RWPE1 (cell line): ENCODE results near the gene PLEKHD1.

Experiments used
- CTCF ChIA-PET: fragments of 350-600 bp; sonication (Branson Sonifier 250); formaldehyde crosslinking; extraction: SDS; loops from one replicate; lab custom pipeline; 2021; lab: Yijun Ruan, JAX
- POLR2A ChIA-PET: fragments of 400-600 bp; formaldehyde crosslinking; extraction: SDS; loops from one replicate; lab custom pipeline; 2020; ENCODE audit warnings: antibody characterized with exemption; ENCODE audit not compliant: low non-redundant PET; lab: Yijun Ruan, JAX
- DNase-seq: peaks from one replicate; pipeline ENCODE4 v3.0.0; 2012; ENCODE audit warnings: low spot score
- H3K27ac ChIP-seq: fragments of 450-650 bp; 2 replicates; pipeline ENCODE4 v1.5.1; 2017
- CTCF ChIP-seq: fragments of 450-650 bp; conservative IDR thresholded peaks from 2 replicates; pipeline ENCODE4 v1.5.1; 2017; ENCODE audit warnings: low read depth, mild to moderate bottlenecking

PLEKHD1 gene

GRCh38 chr14:69536971-69537370 is 52.4 kb downstream of the PLEKHD1 start:
- ChIA-PET CTCF (interaction anchor here (1.0 to 2.6 kb wide), 2 partner anchors 38 to 207 kb away, joined by 3 to 26 read pairs; partner anchors contain the start of gene CCDC177), POLR2A (no interaction called here)
- no peak overlapping the region for H3K27ac ChIP-seq
- no peak for DNase-seq
- no peak for TF ChIP-seq CTCF

DNA sequence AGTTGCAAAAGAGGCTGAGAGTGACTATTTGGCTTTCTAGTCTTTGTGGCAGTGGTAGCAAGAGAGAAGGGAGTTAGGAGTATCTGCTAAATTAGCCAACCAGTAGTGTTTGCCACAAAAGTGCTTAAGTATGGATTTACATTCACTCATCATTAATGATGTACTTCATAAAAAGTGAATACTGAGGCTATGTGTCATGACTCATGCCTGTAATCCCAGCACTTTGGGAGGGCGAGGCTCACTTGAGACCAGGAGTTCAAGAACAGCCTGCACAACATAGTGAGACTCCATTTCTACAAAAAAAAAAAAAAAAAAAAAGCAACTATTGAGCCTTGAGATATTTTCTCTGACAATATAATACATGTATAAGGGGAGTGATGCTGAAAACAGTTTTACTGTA is 53.4 kb downstream of the PLEKHD1 start:
- TF ChIP-seq CTCF, result no peak
- POLR2A ChIA-PET, result no interaction called here
- no peak overlapping the region for H3K27ac ChIP-seq
- no peak for DNase-seq
- CTCF ChIA-PET, result interaction anchor here (1.0 kb wide), 1 partner anchor 207 kb away, joined by 3 read pairs; no protein-coding TSS in a partner anchor

- CTCF ChIA-PET, result no interaction called here
- TF ChIP-seq CTCF, result no peak
- POLR2A ChIA-PET, result no interaction called here
- no peak for DNase-seq
- no peak overlapping the region for H3K27ac ChIP-seq
Observed at GRCh38 chr14:69538766-69539165, 54.2 kb downstream of the PLEKHD1 start.

- POLR2A ChIA-PET, result interaction anchor here (0.6 kb wide), 1 partner anchor 57 kb away, joined by 6 read pairs; no protein-coding TSS in a partner anchor
- DNase-seq, result no peak
- H3K27ac ChIP-seq, result no peak overlapping the region; the same call in 1 of the 2 replicates
- no peak for TF ChIP-seq CTCF
- CTCF ChIA-PET, result interaction anchor here (0.8 kb wide), 1 partner anchor 46 kb away, joined by 3 read pairs; no protein-coding TSS in a partner anchor
Observed at GRCh38 chr14:69539631-69540410, 55.3 kb downstream of the PLEKHD1 start.

DNA sequence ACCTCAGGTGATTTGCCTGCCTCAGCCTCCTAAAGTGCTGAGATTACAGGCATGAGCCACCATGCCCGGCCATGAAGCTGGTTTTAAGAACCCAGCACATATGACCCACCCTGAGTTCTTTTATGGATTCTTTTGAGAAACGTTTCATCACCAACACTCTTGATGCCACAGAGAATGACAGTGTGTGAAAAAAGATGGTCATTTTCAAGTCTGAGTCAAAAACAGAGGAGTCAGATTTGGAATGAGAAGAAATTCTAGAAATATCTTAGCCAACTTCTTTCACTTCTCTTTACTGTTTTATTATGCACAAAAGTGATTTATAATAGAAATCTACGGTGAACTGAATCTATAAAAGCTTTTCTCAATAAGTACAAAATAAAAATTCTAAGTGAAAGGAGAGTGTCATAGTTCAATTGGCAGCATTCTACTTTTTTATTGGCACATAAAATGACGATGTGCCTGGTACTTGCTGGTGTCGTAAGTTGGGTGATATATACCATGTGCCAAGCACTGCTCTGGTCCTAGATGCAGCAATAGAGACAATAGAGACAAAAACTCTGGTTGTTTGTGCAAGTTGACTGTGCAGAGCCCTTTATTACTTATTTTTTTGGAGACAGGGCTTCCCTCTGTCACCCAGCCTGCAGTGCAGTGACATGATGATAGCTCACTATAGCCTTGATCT is 56.3 kb downstream of the PLEKHD1 start:
- CTCF ChIA-PET, result interaction anchor here (0.8 kb wide), 1 partner anchor 45 kb away, joined by 3 read pairs; no protein-coding TSS in a partner anchor

More for the DNA sequence above, 56.3 kb downstream of the PLEKHD1 start:
- H3K27ac ChIP-seq, result no peak overlapping the region; the same call in 1 of the 2 replicates
- POLR2A ChIA-PET, result interaction anchor here (0.6 kb wide), 1 partner anchor 56 kb away, joined by 6 read pairs; no protein-coding TSS in a partner anchor
- DNase-seq, result no peak
- no peak for TF ChIP-seq CTCF
